GM12801 (cell line): Measurements from ENCODE around the gene ZNF543.

Experiments
- TF ChIP-seq, protein P1 (sequence below): IDR thresholded peaks from one replicate; pipeline ENCODE4 v1.5.1; 2011; ENCODE audit warnings: control low read depth; ENCODE audit not compliant: insufficient read length; ENCODE audit errors: extremely low read depth

ZNF543 gene

DNA sequence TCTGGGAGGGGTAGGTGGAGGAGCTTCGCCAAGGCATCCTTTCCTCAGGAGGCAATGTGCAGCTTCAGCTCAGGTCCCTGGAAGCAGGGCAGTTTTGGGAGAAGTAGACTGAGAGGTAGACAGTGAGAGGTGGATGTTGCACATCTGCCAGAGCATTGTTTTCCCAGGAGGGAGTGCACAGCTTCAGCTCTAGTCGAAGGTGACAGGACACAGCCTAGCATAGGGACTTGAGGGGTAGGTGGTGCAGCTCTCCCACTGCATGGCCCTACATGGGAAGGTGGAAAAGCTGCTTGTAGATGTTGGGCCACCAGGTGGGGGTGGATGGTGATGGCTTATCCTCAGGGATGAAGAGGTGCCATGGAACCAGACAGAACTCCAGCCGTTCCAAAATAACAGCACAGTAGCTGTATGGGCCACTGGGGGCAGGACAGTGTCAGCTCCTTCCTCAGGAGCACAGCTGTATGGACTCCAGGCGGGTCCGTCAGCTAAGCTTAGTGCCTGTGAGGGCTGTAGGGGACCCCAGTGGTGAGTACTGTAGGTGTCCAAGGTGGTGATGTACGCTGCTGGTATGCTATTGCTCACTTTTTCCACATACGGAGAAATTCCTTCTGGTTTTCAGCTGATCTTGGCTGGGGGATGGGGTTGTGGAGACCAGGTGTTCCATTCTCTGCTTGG lies 17.4 kb upstream of the ZNF543 start:
- TF ChIP-seq, protein P1, sequence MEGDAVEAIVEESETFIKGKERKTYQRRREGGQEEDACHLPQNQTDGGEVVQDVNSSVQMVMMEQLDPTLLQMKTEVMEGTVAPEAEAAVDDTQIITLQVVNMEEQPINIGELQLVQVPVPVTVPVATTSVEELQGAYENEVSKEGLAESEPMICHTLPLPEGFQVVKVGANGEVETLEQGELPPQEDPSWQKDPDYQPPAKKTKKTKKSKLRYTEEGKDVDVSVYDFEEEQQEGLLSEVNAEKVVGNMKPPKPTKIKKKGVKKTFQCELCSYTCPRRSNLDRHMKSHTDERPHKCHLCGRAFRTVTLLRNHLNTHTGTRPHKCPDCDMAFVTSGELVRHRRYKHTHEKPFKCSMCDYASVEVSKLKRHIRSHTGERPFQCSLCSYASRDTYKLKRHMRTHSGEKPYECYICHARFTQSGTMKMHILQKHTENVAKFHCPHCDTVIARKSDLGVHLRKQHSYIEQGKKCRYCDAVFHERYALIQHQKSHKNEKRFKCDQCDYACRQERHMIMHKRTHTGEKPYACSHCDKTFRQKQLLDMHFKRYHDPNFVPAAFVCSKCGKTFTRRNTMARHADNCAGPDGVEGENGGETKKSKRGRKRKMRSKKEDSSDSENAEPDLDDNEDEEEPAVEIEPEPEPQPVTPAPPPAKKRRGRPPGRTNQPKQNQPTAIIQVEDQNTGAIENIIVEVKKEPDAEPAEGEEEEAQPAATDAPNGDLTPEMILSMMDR = no peak

DNA sequence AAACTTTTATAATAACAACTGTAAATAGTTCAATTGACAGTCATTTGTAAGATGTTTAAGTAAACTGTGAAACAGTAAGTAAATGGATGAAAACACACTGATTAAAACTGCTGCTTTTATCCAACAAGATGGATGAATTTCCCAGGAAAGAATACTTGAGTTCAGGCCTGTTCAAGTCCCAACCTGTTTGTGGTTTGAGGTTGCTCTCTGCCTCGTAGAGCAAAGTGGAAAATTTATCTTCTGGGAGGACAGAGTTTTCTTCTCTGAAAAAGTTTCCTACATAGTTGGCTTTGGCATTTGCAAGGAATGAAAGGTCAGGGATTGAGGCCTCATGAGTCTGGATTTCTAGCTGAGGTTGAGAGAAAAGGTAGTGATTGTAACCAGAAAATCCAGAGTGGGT lies 15.2 kb upstream of the ZNF543 start:
- TF ChIP-seq, protein P1 = no peak

DNA sequence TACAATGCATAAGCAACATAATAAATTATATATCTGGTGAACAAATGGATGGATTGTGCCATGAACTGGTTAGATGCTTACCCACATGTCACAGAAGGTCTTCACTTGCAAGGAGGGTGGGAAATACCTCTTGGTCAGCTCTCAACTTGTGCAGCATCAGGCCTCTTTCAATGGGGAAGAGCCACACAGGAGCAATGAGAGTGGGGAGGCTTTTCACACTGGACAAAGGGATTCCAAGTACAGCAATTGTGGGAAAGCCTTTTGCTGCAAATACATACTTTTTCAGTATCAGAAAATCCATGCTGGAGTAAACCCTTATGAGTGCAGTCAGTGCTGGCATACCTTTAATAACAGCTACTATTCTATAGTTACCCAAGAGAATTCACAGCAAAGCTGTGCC lies 11.8 kb upstream of the ZNF543 start:
- TF ChIP-seq, protein P1 = no peak

DNA sequence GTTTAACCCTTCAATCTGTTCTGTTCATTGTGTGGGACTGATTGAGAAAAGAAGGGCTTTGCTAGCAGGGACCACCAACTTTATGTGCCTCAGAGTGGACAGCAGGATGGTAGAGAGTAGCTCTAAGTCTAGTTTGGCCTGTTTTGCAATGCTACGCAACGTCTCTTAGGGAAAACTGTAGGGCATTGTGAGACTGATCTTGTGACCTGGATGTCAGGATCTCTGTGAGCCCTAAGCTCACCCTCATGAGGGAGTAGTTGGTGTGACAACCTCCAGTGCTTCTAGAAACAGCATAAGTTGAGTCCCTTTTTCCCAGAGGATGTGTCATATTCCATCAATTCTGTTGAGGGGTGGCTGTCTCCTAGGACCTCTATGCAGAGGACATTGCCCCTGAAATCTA lies 9.5 kb upstream of the ZNF543 start:
- TF ChIP-seq, protein P1 = no peak

DNA sequence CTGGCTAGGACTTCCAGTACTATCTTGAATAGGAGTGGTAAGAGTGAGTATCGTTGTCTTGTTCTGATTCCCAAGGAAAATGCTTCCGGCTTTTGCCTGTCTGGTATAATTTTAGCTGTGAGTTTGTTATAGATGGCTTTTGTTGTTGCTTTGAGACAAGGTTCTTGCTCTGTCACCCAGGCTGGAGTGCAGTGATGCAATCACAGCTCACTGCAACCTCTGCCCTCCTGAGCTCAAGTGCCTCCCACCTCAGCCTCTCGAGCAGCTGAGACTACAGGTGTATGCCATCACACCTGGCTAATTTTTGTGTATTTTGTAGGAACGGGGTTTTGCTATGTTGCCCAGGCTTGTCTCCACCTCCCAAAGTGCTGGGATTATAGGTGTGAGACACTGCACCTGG lies 6.1 kb upstream of the ZNF543 start:
- TF ChIP-seq, protein P1 = no peak

DNA sequence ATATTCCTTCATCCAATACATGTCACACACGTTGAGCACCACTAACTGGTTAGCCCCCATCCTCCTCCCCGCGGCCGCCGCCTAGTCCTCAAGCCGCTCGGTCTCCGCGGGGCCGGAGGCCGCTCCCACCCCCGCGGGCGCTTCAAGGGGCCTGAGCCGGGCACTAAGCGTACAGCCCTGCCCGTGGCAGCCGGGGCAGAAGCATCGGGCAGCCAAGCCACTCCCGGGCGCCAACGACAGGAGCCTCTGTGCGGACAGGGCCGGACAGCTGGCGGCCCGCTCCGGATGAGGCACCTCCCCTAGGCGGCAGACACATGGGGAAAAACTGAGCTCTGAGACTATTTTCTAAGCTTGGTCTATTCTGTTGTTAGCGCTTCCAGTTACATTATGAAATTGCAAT lies 2.8 kb upstream of the ZNF543 start:
- TF ChIP-seq, protein P1 = no peak

DNA sequence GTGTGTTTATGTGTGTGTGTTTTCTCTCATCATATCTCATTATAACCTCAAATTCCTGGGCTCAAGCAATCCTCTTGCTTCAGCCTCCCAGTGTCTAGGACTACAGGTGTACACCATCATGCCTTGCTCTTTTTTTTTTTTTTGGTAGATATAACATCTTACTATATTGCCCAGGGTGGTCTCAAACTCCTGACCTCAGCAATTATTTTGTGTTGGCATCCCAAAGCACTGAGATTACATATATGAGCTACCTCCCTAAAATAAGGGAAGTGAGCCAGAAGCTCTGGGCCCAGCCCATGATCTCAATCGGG lies 448 bp upstream of the ZNF543 start:
- TF ChIP-seq, protein P1 = no peak
